Endothelial cell of umbilical vein (primary cell): ENCODE measurements around the gene MRPL41.

Experiments
- CTCF ChIP-seq, 2 donors: IDR thresholded peaks; 1 replicate in 1 of 2; 2 replicates in 1 of 2; pipeline ENCODE4 v1.5.1; 2011; ENCODE audit warnings: low read length in 2 of 2, mild to moderate bottlenecking in 2 of 2, moderate library complexity in 2 of 2, control low read depth in 1 of 2, inconsistent platforms in 1 of 2, low read depth in 1 of 2; ENCODE audit not compliant: insufficient read depth in 1 of 2; ENCODE audit errors: extremely low read depth in 1 of 2
- EZH2 ChIP-seq: IDR thresholded peaks from 2 replicates; pipeline ENCODE4 v1.6.1; 2012; ENCODE audit warnings: borderline replicate concordance, low read depth, mild to moderate bottlenecking, moderate library complexity, low read length, inconsistent platforms; ENCODE audit not compliant: severe bottlenecking
- JUN ChIP-seq: IDR thresholded peaks from 2 replicates; pipeline ENCODE4 v1.6.1; 2011; ENCODE audit warnings: borderline replicate concordance, low read depth; ENCODE audit not compliant: insufficient read length, insufficient read depth
- MYC ChIP-seq: IDR thresholded peaks from one replicate; pipeline ENCODE4 v1.6.1; 2011; ENCODE audit warnings: mild to moderate bottlenecking, low read depth, low read length
- POLR2A ChIP-seq: IDR thresholded peaks from 2 replicates; pipeline ENCODE4 v1.6.1; 2012; ENCODE audit warnings: low read depth, mild to moderate bottlenecking, control low read depth, low read length
- POLR2AphosphoS5 ChIP-seq: IDR thresholded peaks from 2 replicates; pipeline ENCODE4 v1.6.1; 2012; ENCODE audit warnings: low read depth, mild to moderate bottlenecking, control low read depth, low read length, moderate library complexity; ENCODE audit not compliant: insufficient read depth
- TF ChIP-seq, protein P1 (sequence below): IDR thresholded peaks from 2 replicates; pipeline ENCODE4 v1.6.1; 2011; ENCODE audit not compliant: insufficient read depth, insufficient read length

- TF ChIP-seq JUN, result no peak
- no peak for TF ChIP-seq CTCF (IDR thresholded peaks at IDR 0.05; ENCODE audit: extremely low read depth in 1 of 2, insufficient read depth in 1 of 2, low read depth in 1 of 2, low read length in 2 of 2)
- no peak for TF ChIP-seq POLR2A
- no peak for TF ChIP-seq POLR2AphosphoS5
- TF ChIP-seq EZH2, result no peak
- TF ChIP-seq MYC, result no peak
- TF ChIP-seq, protein P1, sequence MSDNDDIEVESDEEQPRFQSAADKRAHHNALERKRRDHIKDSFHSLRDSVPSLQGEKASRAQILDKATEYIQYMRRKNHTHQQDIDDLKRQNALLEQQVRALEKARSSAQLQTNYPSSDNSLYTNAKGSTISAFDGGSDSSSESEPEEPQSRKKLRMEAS, result no peak
Observed at GRCh38 chr9:137521405-137521985, 30.2 kb upstream of the MRPL41 start.
